Nephron (organoid): ENCODE data around the gene PRG2.

Source experiments
- H3K27ac Mint-ChIP-seq, 3 experiments: 2 replicates each; pipeline ENCODE4 v1.8.0; 2020; ENCODE audit warnings: mixed read lengths in 3 of 3, mild to moderate bottlenecking in 2 of 3, moderate library complexity in 1 of 3
- H3K27me3 Mint-ChIP-seq: 2 replicates; pipeline ENCODE4 v1.8.0; 2021; ENCODE audit warnings: low read depth, mild to moderate bottlenecking, moderate library complexity, mixed read lengths
- H3K36me3 Mint-ChIP-seq: 2 replicates; pipeline ENCODE4 v1.8.0; 2020; ENCODE audit warnings: low read depth, mixed read lengths
- H3K4me1 Mint-ChIP-seq: 2 replicates; pipeline ENCODE4 v1.8.0; 2020; ENCODE audit warnings: mixed read lengths
- H3K4me3 Mint-ChIP-seq, 3 experiments: 2 replicates each; pipeline ENCODE4 v1.8.0; 2020; ENCODE audit warnings: mild to moderate bottlenecking in 3 of 3, mixed read lengths in 3 of 3, moderate library complexity in 2 of 3
- H3K9me3 Mint-ChIP-seq: 2 replicates; pipeline ENCODE4 v1.8.0; 2020; ENCODE audit warnings: mixed read lengths
- TF ChIP-seq, protein P1 (sequence below), 3 experiments: fragments of 200-600 bp; sonication (generic); IDR thresholded peaks; one replicate each; pipeline ENCODE4 v1.5.0; 2021; ENCODE audit warnings: antibody characterized with exemption in 3 of 3; ENCODE audit not compliant: unreplicated experiment in 3 of 3

The PRG2 gene

GRCh38 chr11:57422669-57423068 lies 32.2 kb upstream of the PRG2 start:
- H3K4me1 Mint-ChIP-seq, result peaks cover 18% of the 10 kb centered on the region
- no peaks in the 10 kb centered on the region for H3K9me3 Mint-ChIP-seq
- H3K27ac Mint-ChIP-seq, result no peak overlapping the region
- peaks cover 3% of the 10 kb centered on the region for H3K27me3 Mint-ChIP-seq
- TF ChIP-seq, protein P1, sequence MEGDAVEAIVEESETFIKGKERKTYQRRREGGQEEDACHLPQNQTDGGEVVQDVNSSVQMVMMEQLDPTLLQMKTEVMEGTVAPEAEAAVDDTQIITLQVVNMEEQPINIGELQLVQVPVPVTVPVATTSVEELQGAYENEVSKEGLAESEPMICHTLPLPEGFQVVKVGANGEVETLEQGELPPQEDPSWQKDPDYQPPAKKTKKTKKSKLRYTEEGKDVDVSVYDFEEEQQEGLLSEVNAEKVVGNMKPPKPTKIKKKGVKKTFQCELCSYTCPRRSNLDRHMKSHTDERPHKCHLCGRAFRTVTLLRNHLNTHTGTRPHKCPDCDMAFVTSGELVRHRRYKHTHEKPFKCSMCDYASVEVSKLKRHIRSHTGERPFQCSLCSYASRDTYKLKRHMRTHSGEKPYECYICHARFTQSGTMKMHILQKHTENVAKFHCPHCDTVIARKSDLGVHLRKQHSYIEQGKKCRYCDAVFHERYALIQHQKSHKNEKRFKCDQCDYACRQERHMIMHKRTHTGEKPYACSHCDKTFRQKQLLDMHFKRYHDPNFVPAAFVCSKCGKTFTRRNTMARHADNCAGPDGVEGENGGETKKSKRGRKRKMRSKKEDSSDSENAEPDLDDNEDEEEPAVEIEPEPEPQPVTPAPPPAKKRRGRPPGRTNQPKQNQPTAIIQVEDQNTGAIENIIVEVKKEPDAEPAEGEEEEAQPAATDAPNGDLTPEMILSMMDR (IDR thresholded peaks at IDR 0.05; ENCODE audit: unreplicated experiment in 3 of 3), result no peak
- no peak overlapping the region for H3K4me3 Mint-ChIP-seq
- peaks cover 21% of the 10 kb centered on the region for H3K36me3 Mint-ChIP-seq

DNA sequence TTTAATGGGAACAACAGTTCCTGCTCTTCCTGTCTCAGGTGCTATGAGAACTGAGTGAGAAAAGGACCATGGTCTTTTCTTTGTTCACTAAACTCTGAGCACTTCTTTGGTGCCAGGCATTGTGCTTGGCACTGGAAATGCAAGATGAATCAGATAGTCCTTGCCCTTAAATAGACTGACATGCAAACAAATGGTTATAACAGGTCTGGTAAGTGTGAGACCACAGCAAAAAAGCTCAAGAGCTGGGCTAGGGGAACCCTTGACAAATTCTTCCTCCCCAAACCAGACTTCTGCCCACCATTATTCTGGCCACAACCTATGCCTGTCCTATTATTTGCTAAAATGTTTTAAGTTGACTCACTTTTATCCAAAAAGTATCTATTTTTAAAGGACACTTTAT lies 31.4 kb upstream of the PRG2 start:
- H3K9me3 Mint-ChIP-seq, result no peaks in the 10 kb centered on the region
- H3K36me3 Mint-ChIP-seq, result peaks cover 29% of the 10 kb centered on the region
- H3K27ac Mint-ChIP-seq, result no peak overlapping the region
- H3K27me3 Mint-ChIP-seq, result no peaks in the 10 kb centered on the region
- H3K4me3 Mint-ChIP-seq, result no peak overlapping the region
- TF ChIP-seq, protein P1 (IDR thresholded peaks at IDR 0.05; ENCODE audit: unreplicated experiment in 3 of 3), result no peak
- H3K4me1 Mint-ChIP-seq, result peaks cover 12% of the 10 kb centered on the region

- Mint-ChIP-seq H3K4me1 (peaks cover 7% of the 10 kb centered on the region), H3K4me3 (no peak overlapping the region), H3K36me3 (peaks cover 34% of the 10 kb centered on the region), H3K27me3 (no peaks in the 10 kb centered on the region), H3K9me3 (no peaks in the 10 kb centered on the region), H3K27ac (no peak overlapping the region)
- TF ChIP-seq, protein P1 (IDR thresholded peaks at IDR 0.05; ENCODE audit: unreplicated experiment in 3 of 3), result no peak
These were observed 30.6 kb upstream of the PRG2 start for GRCh38 chr11:57421066-57421465.

- peaks cover 48% of the 10 kb centered on the region for H3K36me3 Mint-ChIP-seq
- no peaks in the 10 kb centered on the region for H3K27me3 Mint-ChIP-seq
- H3K4me3 Mint-ChIP-seq, result no peak overlapping the region
- no peak overlapping the region for H3K27ac Mint-ChIP-seq
- no peaks in the 10 kb centered on the region for H3K4me1 Mint-ChIP-seq
- TF ChIP-seq, protein P1 (IDR thresholded peaks at IDR 0.05; ENCODE audit: unreplicated experiment in 3 of 3), result no peak
- no peaks in the 10 kb centered on the region for H3K9me3 Mint-ChIP-seq
These were observed 28.7 kb upstream of the PRG2 start for GRCh38 chr11:57419146-57419545.

- TF ChIP-seq, protein P1 (IDR thresholded peaks at IDR 0.05; ENCODE audit: unreplicated experiment in 3 of 3), result no peak
- no peaks in the 10 kb centered on the region for H3K27me3 Mint-ChIP-seq
- H3K4me3 Mint-ChIP-seq, result no peak overlapping the region
- no peaks in the 10 kb centered on the region for H3K4me1 Mint-ChIP-seq
- H3K36me3 Mint-ChIP-seq, result peaks cover 52% of the 10 kb centered on the region
- no peaks in the 10 kb centered on the region for H3K9me3 Mint-ChIP-seq
- no peak overlapping the region for H3K27ac Mint-ChIP-seq
These were observed 27.7 kb upstream of the PRG2 start for GRCh38 chr11:57418131-57418530.

GRCh38 chr11:57417056-57417455 lies 26.6 kb upstream of the PRG2 start:
- no peak overlapping the region for H3K27ac Mint-ChIP-seq
- H3K9me3 Mint-ChIP-seq, result no peaks in the 10 kb centered on the region
- peaks cover 48% of the 10 kb centered on the region for H3K36me3 Mint-ChIP-seq
- no peaks in the 10 kb centered on the region for H3K27me3 Mint-ChIP-seq
- H3K4me1 Mint-ChIP-seq, result no peaks in the 10 kb centered on the region
- no peak overlapping the region for H3K4me3 Mint-ChIP-seq
- TF ChIP-seq, protein P1 (IDR thresholded peaks at IDR 0.05; ENCODE audit: unreplicated experiment in 3 of 3), result no peak
